PFSK-1 (cell line): ENCODE measurements around the gene NKX2-3.

Experiments
- FOXP2 ChIP-seq: optimal IDR thresholded peaks from 2 replicates; pipeline ENCODE3; 2011; ENCODE audit warnings: borderline replicate concordance, control low read depth, inconsistent platforms; ENCODE audit not compliant: insufficient read depth; ENCODE audit errors: extremely low read length, extremely low read depth
- POLR2AphosphoS5 ChIP-seq: IDR thresholded peaks from 2 replicates; pipeline ENCODE4 v1.6.1; 2012; ENCODE audit warnings: low read depth, mild to moderate bottlenecking, control low read depth, low read length, moderate library complexity
- REST ChIP-seq, 2 experiments: IDR thresholded peaks; 2 replicates each; pipeline versions ENCODE4 v1.6.1 to v1.8.0; 2011 to 2012; ENCODE audit warnings: low read depth in 2 of 2, low read length in 2 of 2, control low read depth in 1 of 2, inconsistent platforms in 1 of 2, mild to moderate bottlenecking in 1 of 2, moderate library complexity in 1 of 2; ENCODE audit not compliant: insufficient read depth in 1 of 2
- SIN3A ChIP-seq: IDR thresholded peaks from 2 replicates; pipeline ENCODE4 v1.6.1; 2012; ENCODE audit warnings: mild to moderate bottlenecking, low read length, moderate library complexity, borderline replicate concordance; ENCODE audit not compliant: insufficient read depth
- TAF1 ChIP-seq: IDR thresholded peaks from 2 replicates; pipeline ENCODE4 v1.6.1; 2012; ENCODE audit warnings: low read length, control low read depth, borderline replicate concordance; ENCODE audit not compliant: insufficient read depth

The NKX2-3 gene

DNA sequence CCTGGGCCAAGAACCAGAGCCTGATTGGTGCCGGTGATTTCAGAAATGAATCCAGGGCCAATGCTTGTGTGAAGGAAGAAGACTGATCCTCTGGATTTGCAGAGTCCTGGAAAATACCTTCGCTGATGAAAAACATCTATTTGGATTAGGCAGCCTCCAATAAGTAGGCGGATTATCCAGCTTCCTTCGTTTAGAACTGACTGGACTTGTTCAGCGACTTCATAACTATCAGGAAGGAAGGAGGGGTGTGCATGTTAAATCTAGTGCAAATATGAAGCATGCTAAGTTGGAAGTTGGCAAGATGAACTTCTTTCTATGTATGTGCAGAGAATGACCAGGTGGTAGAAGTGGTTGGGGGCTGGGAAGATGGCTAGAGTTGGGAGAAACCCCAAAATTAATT is 41.0 kb downstream of the NKX2-3 start:
- no peak for TF ChIP-seq REST (IDR thresholded peaks at IDR 0.05; ENCODE audit: insufficient read depth in 1 of 2, low read depth in 2 of 2, low read length in 2 of 2)
- no peak for TF ChIP-seq POLR2AphosphoS5
- no peak for TF ChIP-seq SIN3A
- TF ChIP-seq TAF1 = no peak
- no peak for TF ChIP-seq FOXP2

GRCh38 chr10:99579971-99580370 is 47.2 kb downstream of the NKX2-3 start:
- TF ChIP-seq POLR2AphosphoS5 (no peak), TAF1 (no peak), SIN3A (no peak)

- no peak for TF ChIP-seq SIN3A
- no peak for TF ChIP-seq TAF1
- TF ChIP-seq REST (IDR thresholded peaks at IDR 0.05; ENCODE audit: insufficient read depth in 1 of 2, low read depth in 2 of 2, low read length in 2 of 2) = no peak
- no peak for TF ChIP-seq POLR2AphosphoS5
- TF ChIP-seq FOXP2 = no peak
These were observed 49.6 kb downstream of the NKX2-3 start for GRCh38 chr10:99582255-99582770.

GRCh38 chr10:99583687-99584086 is 50.9 kb downstream of the NKX2-3 start:
- TF ChIP-seq POLR2AphosphoS5 (no peak), FOXP2 (no peak)
